ENCODE data around the gene CDH4. TPM values are rescaled to one million over a fixed set of nuclear protein-coding genes. Genes with fewer than 3 reads are reported as not detected.
"Not testable (repeated sequence)": the region's sequence is repeated elsewhere in the genome, so short reads cannot be mapped to it uniquely, and the experiment has no call there.

The CDH4 gene
- total RNA-seq, 4 donors from 2014 or later: under 0.01 to 0.56 (median 0.19) TPM; not detected in 1

GRCh38 chr20:61478094-61478493 lies 226.0 kb downstream of the CDH4 start:
- TF ChIP-seq CTCF (IDR thresholded peaks at IDR 0.05): no peak
- no peak for ATAC-seq (ENCODE audit: low FRiP score)
- DNase-seq (ENCODE audit: low spot score): no peak

GRCh38 chr20:61478611-61479305 lies 226.7 kb downstream of the CDH4 start:
- ATAC-seq (ENCODE audit: low FRiP score) (no peak), DNase-seq (ENCODE audit: low spot score) (no peak)
- TF ChIP-seq CTCF (IDR thresholded peaks at IDR 0.05): no peak

- DNase-seq (ENCODE audit: low spot score); ATAC-seq (ENCODE audit: low FRiP score): not testable (repeated sequence)
These were observed 227.4 kb downstream of the CDH4 start for GRCh38 chr20:61479433-61479832.

- no peak for TF ChIP-seq CTCF (IDR thresholded peaks at IDR 0.05)
- DNase-seq (ENCODE audit: low spot score) (no peak), ATAC-seq (ENCODE audit: low FRiP score) (no peak)
These were observed 228.2 kb downstream of the CDH4 start for GRCh38 chr20:61480158-61480825.

- ATAC-seq (ENCODE audit: low FRiP score) (no peak), DNase-seq (ENCODE audit: low spot score) (no peak)
- TF ChIP-seq CTCF (IDR thresholded peaks at IDR 0.05): no peak
These were observed 230.2 kb downstream of the CDH4 start for GRCh38 chr20:61482056-61482887.

GRCh38 chr20:61482901-61483300 lies 230.8 kb downstream of the CDH4 start:
- no peak for DNase-seq (ENCODE audit: low spot score)
- no peak for ATAC-seq (ENCODE audit: low FRiP score)
- no peak for TF ChIP-seq CTCF (IDR thresholded peaks at IDR 0.05)

- DNase-seq (ENCODE audit: low spot score) (no peak), ATAC-seq (ENCODE audit: low FRiP score) (no peak)
- no peak for TF ChIP-seq CTCF (IDR thresholded peaks at IDR 0.05)
These were observed 231.4 kb downstream of the CDH4 start for GRCh38 chr20:61483336-61484067.
